WTC11 (cell line): Measurements from ENCODE around the gene ST6GAL1. TPM values are rescaled to one million over a fixed set of nuclear protein-coding genes. Genes with fewer than 3 reads are reported as not detected.
A peak's percentile ranks its signal among the peaks of the same experiment; 100 is the strongest.

ENCODE experiments used
- ATAC-seq: fragments of 200-7000 bp; cut with Tn5 transposase; 2 replicates; pipeline ENCODE4 v1.10.0; 2021; ENCODE audit warnings: mild to moderate bottlenecking, moderate library complexity
- CTCF ChIA-PET: fragments of 300-600 bp; sonication (Branson Sonifier 250); formaldehyde crosslinking; loops from one replicate; lab custom pipeline; 2021; ENCODE audit warnings: antibody characterized with exemption; lab: Charles Lee
- POLR2A ChIA-PET: fragments of 350-600 bp; sonication (Branson Sonifier 250); formaldehyde crosslinking; loops from one replicate; lab custom pipeline; 2021; ENCODE audit warnings: antibody characterized with exemption; lab: Charles Lee
- DNase-seq: peaks from one replicate; pipeline ENCODE4 v3.0.0; 2021; ENCODE audit warnings: low spot score
- H3K27ac Mint-ChIP-seq: 2 replicates; pipeline ENCODE4 v1.8.0; 2021; ENCODE audit warnings: mixed read lengths
- H3K27me3 Mint-ChIP-seq: 2 replicates; pipeline ENCODE4 v1.8.0; 2021; ENCODE audit warnings: low read depth, mild to moderate bottlenecking, moderate library complexity, mixed read lengths
- H3K36me3 Mint-ChIP-seq: 2 replicates; pipeline ENCODE4 v1.8.0; 2021; ENCODE audit warnings: mixed read lengths
- H3K4me1 Mint-ChIP-seq: 2 replicates; pipeline ENCODE4 v1.8.0; 2022; ENCODE audit warnings: mixed read lengths
- H3K4me3 Mint-ChIP-seq: 2 replicates; pipeline ENCODE4 v1.8.0; 2021; ENCODE audit warnings: mild to moderate bottlenecking, moderate library complexity, mixed read lengths
- H3K9me3 Mint-ChIP-seq: 2 replicates; pipeline ENCODE4 v1.8.0; 2021; ENCODE audit warnings: mixed read lengths
- ARID4B ChIP-seq: sonication (generic); formaldehyde crosslinking; IDR thresholded peaks from 2 replicates; pipeline ENCODE4 v1.8.0; 2023; ENCODE audit warnings: missing genetic modification reagents, mild to moderate bottlenecking, borderline replicate concordance
- CREB1 ChIP-seq: sonication (generic); formaldehyde crosslinking; IDR thresholded peaks from 2 replicates; pipeline ENCODE4 v1.8.0; 2023; ENCODE audit warnings: mild to moderate bottlenecking, missing genetic modification reagents
- E2F5 ChIP-seq: sonication (generic); formaldehyde crosslinking; IDR thresholded peaks from 2 replicates; pipeline ENCODE4 v1.8.1; 2022; ENCODE audit warnings: mild to moderate bottlenecking, moderate library complexity, missing genetic modification reagents
- ESRRA ChIP-seq: sonication (generic); formaldehyde crosslinking; IDR thresholded peaks from 2 replicates; pipeline ENCODE4 v1.8.1; 2022; ENCODE audit warnings: mild to moderate bottlenecking, missing genetic modification reagents, borderline replicate concordance
- ETV6 ChIP-seq: sonication (generic); formaldehyde crosslinking; IDR thresholded peaks from 2 replicates; pipeline ENCODE4 v1.8.1; 2022; ENCODE audit warnings: mild to moderate bottlenecking, missing genetic modification reagents
- JAZF1 ChIP-seq: fragments of 250-450 bp; sonication (Bioruptor Pico); IDR thresholded peaks from 2 replicates; pipeline ENCODE4 v1.9.0; 2021; ENCODE audit warnings: moderate library complexity, mild to moderate bottlenecking, inconsistent platforms
- NFYB ChIP-seq: sonication (generic); formaldehyde crosslinking; conservative IDR thresholded peaks from 2 replicates; pipeline ENCODE4 v1.8.0; 2022; ENCODE audit warnings: low read depth, missing genetic modification reagents
- NR2C2 ChIP-seq: sonication (generic); formaldehyde crosslinking; IDR thresholded peaks from 2 replicates; pipeline ENCODE4 v1.8.0; 2022; ENCODE audit warnings: mild to moderate bottlenecking, missing genetic modification reagents
- PRRX2 ChIP-seq: fragments of 250-450 bp; sonication (Bioruptor Pico); IDR thresholded peaks from 2 replicates; pipeline ENCODE4 v1.8.0; 2021; ENCODE audit warnings: mild to moderate bottlenecking
- SMAD4 ChIP-seq: sonication (generic); formaldehyde crosslinking; IDR thresholded peaks from 2 replicates; pipeline ENCODE4 v1.8.0; 2022; ENCODE audit warnings: mild to moderate bottlenecking, missing genetic modification reagents
- TP53 ChIP-seq: sonication (generic); formaldehyde crosslinking; IDR thresholded peaks from 2 replicates; pipeline ENCODE4 v1.8.1; 2023; ENCODE audit warnings: mild to moderate bottlenecking, missing genetic modification reagents
- ZNF232 ChIP-seq: sonication (generic); formaldehyde crosslinking; IDR thresholded peaks from 2 replicates; pipeline ENCODE4 v1.8.0; 2022; ENCODE audit warnings: mild to moderate bottlenecking, missing genetic modification reagents
- ZNF263 ChIP-seq: sonication (generic); formaldehyde crosslinking; IDR thresholded peaks from 2 replicates; pipeline ENCODE4 v1.8.1; 2022; ENCODE audit warnings: low read depth, mild to moderate bottlenecking, moderate library complexity, missing genetic modification reagents
- total RNA-seq: library from RNA; stranded (reverse); gene quantifications from 3 replicates; pipeline ENCODE4 v1.2.3, GENCODE V29; 2021
- TF ChIP-seq, protein P1 (sequence below): sonication (generic); formaldehyde crosslinking; IDR thresholded peaks from 2 replicates; pipeline ENCODE4 v1.8.0; 2023; ENCODE audit warnings: missing genetic modification reagents
- TF ChIP-seq, protein P2 (sequence below): sonication (generic); formaldehyde crosslinking; IDR thresholded peaks from 2 replicates; pipeline ENCODE4 v1.8.1; 2023; ENCODE audit warnings: mild to moderate bottlenecking, missing genetic modification reagents
- TF ChIP-seq, protein P3 (sequence below): sonication (generic); formaldehyde crosslinking; conservative IDR thresholded peaks from 2 replicates; pipeline ENCODE4 v1.8.1; 2023; ENCODE audit warnings: mild to moderate bottlenecking, low read depth, missing genetic modification reagents, moderate library complexity

Gene ST6GAL1
- total RNA-seq, 1 experiment from 2014 or later: 87.5 TPM

- no peaks in the 10 kb centered on the region for H3K9me3 Mint-ChIP-seq
- no peak for ATAC-seq
- peaks cover 43% of the 10 kb centered on the region for H3K36me3 Mint-ChIP-seq
- peak overlapping the region; percentile 26; the same call in 1 of the 2 replicates for H3K27ac Mint-ChIP-seq
- H3K4me3 Mint-ChIP-seq: no peak overlapping the region
- DNase-seq: no peak
- TF ChIP-seq NR2C2 (CRISPR knock-in tag): no peak
- no peak for TF ChIP-seq PRRX2
- TF ChIP-seq, protein P1, sequence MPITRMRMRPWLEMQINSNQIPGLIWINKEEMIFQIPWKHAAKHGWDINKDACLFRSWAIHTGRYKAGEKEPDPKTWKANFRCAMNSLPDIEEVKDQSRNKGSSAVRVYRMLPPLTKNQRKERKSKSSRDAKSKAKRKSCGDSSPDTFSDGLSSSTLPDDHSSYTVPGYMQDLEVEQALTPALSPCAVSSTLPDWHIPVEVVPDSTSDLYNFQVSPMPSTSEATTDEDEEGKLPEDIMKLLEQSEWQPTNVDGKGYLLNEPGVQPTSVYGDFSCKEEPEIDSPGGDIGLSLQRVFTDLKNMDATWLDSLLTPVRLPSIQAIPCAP: no peak
- TF ChIP-seq ETV6 (CRISPR knock-in tag): no peak
- no peak for TF ChIP-seq ESRRA (CRISPR knock-in tag)
- TF ChIP-seq, protein P2, sequence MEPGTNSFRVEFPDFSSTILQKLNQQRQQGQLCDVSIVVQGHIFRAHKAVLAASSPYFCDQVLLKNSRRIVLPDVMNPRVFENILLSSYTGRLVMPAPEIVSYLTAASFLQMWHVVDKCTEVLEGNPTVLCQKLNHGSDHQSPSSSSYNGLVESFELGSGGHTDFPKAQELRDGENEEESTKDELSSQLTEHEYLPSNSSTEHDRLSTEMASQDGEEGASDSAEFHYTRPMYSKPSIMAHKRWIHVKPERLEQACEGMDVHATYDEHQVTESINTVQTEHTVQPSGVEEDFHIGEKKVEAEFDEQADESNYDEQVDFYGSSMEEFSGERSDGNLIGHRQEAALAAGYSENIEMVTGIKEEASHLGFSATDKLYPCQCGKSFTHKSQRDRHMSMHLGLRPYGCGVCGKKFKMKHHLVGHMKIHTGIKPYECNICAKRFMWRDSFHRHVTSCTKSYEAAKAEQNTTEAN (CRISPR knock-in tag): no peak
- TF ChIP-seq ARID4B (CRISPR knock-in tag): no peak
- TF ChIP-seq TP53 (CRISPR knock-in tag): no peak
- TF ChIP-seq, protein P3, sequence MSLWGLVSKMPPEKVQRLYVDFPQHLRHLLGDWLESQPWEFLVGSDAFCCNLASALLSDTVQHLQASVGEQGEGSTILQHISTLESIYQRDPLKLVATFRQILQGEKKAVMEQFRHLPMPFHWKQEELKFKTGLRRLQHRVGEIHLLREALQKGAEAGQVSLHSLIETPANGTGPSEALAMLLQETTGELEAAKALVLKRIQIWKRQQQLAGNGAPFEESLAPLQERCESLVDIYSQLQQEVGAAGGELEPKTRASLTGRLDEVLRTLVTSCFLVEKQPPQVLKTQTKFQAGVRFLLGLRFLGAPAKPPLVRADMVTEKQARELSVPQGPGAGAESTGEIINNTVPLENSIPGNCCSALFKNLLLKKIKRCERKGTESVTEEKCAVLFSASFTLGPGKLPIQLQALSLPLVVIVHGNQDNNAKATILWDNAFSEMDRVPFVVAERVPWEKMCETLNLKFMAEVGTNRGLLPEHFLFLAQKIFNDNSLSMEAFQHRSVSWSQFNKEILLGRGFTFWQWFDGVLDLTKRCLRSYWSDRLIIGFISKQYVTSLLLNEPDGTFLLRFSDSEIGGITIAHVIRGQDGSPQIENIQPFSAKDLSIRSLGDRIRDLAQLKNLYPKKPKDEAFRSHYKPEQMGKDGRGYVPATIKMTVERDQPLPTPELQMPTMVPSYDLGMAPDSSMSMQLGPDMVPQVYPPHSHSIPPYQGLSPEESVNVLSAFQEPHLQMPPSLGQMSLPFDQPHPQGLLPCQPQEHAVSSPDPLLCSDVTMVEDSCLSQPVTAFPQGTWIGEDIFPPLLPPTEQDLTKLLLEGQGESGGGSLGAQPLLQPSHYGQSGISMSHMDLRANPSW (CRISPR knock-in tag): no peak
- no peak for TF ChIP-seq ZNF232
- H3K27me3 Mint-ChIP-seq: no peaks in the 10 kb centered on the region
- H3K4me1 Mint-ChIP-seq: peaks cover 61% of the 10 kb centered on the region
- ChIA-PET POLR2A (interaction anchor here (0.5 kb wide), 1 partner anchor 16 kb away, joined by 5 read pairs; no protein-coding TSS in a partner anchor), CTCF (interaction anchor here (1.3 to 1.8 kb wide), 2 partner anchors 9 to 140 kb away, joined by 4 to 6 read pairs; no protein-coding TSS in a partner anchor)
Measured at GRCh38 chr3:186989429-186989828, 59.1 kb downstream of the ST6GAL1 start.

- Mint-ChIP-seq H3K27ac (peak overlapping the region; percentile 26; the same call in 1 of the 2 replicates), H3K9me3 (no peaks in the 10 kb centered on the region), H3K27me3 (no peaks in the 10 kb centered on the region), H3K4me1 (peaks cover 59% of the 10 kb centered on the region), H3K36me3 (peaks cover 43% of the 10 kb centered on the region), H3K4me3 (no peak overlapping the region)
- ATAC-seq (no peak), DNase-seq (no peak)
- POLR2A ChIA-PET: no interaction called here
- CTCF ChIA-PET: interaction anchor here (0.7 kb wide), 1 partner anchor 341 kb away, joined by 3 read pairs; no protein-coding TSS in a partner anchor
- TF ChIP-seq E2F5 (CRISPR knock-in tag): no peak
- no peak for TF ChIP-seq JAZF1 (CRISPR knock-in tag)
- no peak for TF ChIP-seq ZNF263 (CRISPR knock-in tag)
- no peak for TF ChIP-seq CREB1
- TF ChIP-seq NFYB (CRISPR knock-in tag): no peak
- no peak for TF ChIP-seq SMAD4 (CRISPR knock-in tag)
Measured at GRCh38 chr3:186990277-186990676, 60.0 kb downstream of the ST6GAL1 start.
